ENCODE measurements around the gene STN1. TPM values are rescaled to one million over a fixed set of nuclear protein-coding genes. Genes with fewer than 3 reads are reported as not detected.

Gene STN1
- total and polyA plus RNA-seq, 9 of the 15 experiments (the other 6 are each of a cell fraction or from before 2014, with no cell fraction given), result 9.1 to 19.6 (median 13.8) TPM

GRCh38 chr10:103879831-103880230, 38.2 kb downstream of the STN1 start:
- no peak for FAIRE-seq
- in situ Hi-C loops (cut with MboI) (loop anchor here (10.0 kb wide), 1 partner anchor 165 kb away; no protein-coding TSS in a partner anchor), intact Hi-C loops (cut with micrococcal nuclease) (loop anchor here (10.0 kb wide), 1 partner anchor 165 kb away; no protein-coding TSS in a partner anchor)
- no peak overlapping the region for H3K9ac ChIP-seq (ENCODE audit: insufficient read depth in 1 of 2, low read depth in 2 of 2, low read length in 2 of 2)
- POLR2A ChIA-PET, result interaction anchor here (0.7 kb wide), 1 partner anchor 181 kb away, joined by 4 read pairs; no protein-coding TSS in a partner anchor
- H3K27ac ChIP-seq (ENCODE audit: extremely low read depth, low read depth, low read length), result no peak overlapping the region
- H3K4me3 ChIP-seq, result no peak overlapping the region
- no peak for ATAC-seq
- no peaks in the 10 kb centered on the region for H4K20me1 ChIP-seq (replicated peaks; ENCODE audit: control insufficient read depth, insufficient read depth, low read length)
- H3K27me3 ChIP-seq (ENCODE audit: control insufficient read depth in 2 of 2, insufficient read depth in 2 of 2, low read length in 2 of 2), result no peaks in the 10 kb centered on the region
- BruUV-seq (replicated peaks), result no TSS peak
- no peaks in the 10 kb centered on the region for H3K4me1 ChIP-seq (replicated peaks in 1 of 2; ENCODE audit: control insufficient read depth in 2 of 2, insufficient read depth in 2 of 2, low read length in 2 of 2)
- no peaks in the 10 kb centered on the region for H3K9me1 ChIP-seq (ENCODE audit: control insufficient read depth, insufficient read depth, low read length)
- WGBS (ENCODE audit: insufficient coverage, low coverage, missing lambda C conversion rate), result 58% methylated on average over 7 of the region's 7 CpGs
- H2AFZ ChIP-seq (ENCODE audit: low read depth, low read length), result no peak overlapping the region
- no peak for TF ChIP-seq ZNF780A (CRISPR knock-in tag; IDR thresholded peaks at IDR 0.05)
- TF ChIP-seq WHSC1 (IDR thresholded peaks at IDR 0.05; ENCODE audit: low read length), result no peak
- TF ChIP-seq HMGN3 (IDR thresholded peaks at IDR 0.05; ENCODE audit: borderline replicate concordance, extremely low read depth, insufficient read length, low read depth, low read length), result no peak
- TF ChIP-seq ATF1 (CRISPR knock-in tag; IDR thresholded peaks at IDR 0.05), result no peak
- no peak for TF ChIP-seq ATF1 (tag; IDR thresholded peaks at IDR 0.05)
- TF ChIP-seq NEUROD1 (IDR thresholded peaks at IDR 0.05; ENCODE audit: borderline replicate concordance, low read depth, low read length, partially characterized antibody), result no peak
- TF ChIP-seq SMAD1 (IDR thresholded peaks at IDR 0.05; ENCODE audit: low read depth, low read length, partially characterized antibody), result no peak
- TF ChIP-seq POLR2G (IDR thresholded peaks at IDR 0.05; ENCODE audit: low read depth, low read length), result no peak
- TF ChIP-seq ETS2 (tag; IDR thresholded peaks at IDR 0.05; ENCODE audit: borderline replicate concordance, poor library complexity, severe bottlenecking), result no peak
- no peak for TF ChIP-seq STAT5B (CRISPR knock-in tag; IDR thresholded peaks at IDR 0.05)
- TF ChIP-seq FOXP1 (CRISPR knock-in tag; IDR thresholded peaks at IDR 0.05), result no peak
- no peak for TF ChIP-seq MAFF (IDR thresholded peaks at IDR 0.05; ENCODE audit: low read length)
- no peak for TF ChIP-seq FUS (optimal IDR thresholded peaks at IDR 0.05; ENCODE audit: low read depth, low read length)
- no peak for TF ChIP-seq OTX1 (CRISPR knock-in tag; IDR thresholded peaks at IDR 0.05)
- TF ChIP-seq STAG1 (CRISPR knock-in tag; IDR thresholded peaks at IDR 0.05; ENCODE audit: borderline replicate concordance), result no peak
- TF ChIP-seq SMARCE1 (IDR thresholded peaks at IDR 0.05), result no peak
- H3K4me2 ChIP-seq (ENCODE audit: insufficient read depth, low read length), result no peak overlapping the region
- H3K9me3 ChIP-seq (replicated peaks; ENCODE audit: control insufficient read depth, insufficient read depth, low read depth, low read length), result no peaks in the 10 kb centered on the region
- no peaks in the 10 kb centered on the region for H3K79me2 ChIP-seq (ENCODE audit: control insufficient read depth, insufficient read depth, low read length)
- CTCF ChIA-PET (ENCODE audit: low intra/inter-chr PET ratio), result no interaction called here
- 0 out of 3 replicates have a peak, but pooled peaks cover 2% of the 10 kb centered on the region for H3K36me3 ChIP-seq (ENCODE audit: control insufficient read depth, insufficient read depth, low read length)
- no peak for DNase-seq (ENCODE audit: extremely low read depth in 1 of 4, low spot score in 3 of 4)

Data from K562 (cell line).